NCI-H187 treated with DMSO at 0.1 percent for 48 hours (cell line): ENCODE measurements around the gene MRPL36.

Source experiments
- DNase-seq: peaks from one replicate; lab custom pipeline; 2025; lab: John Stamatoyannopoulos, UW

Gene MRPL36

GRCh38 chr5:1781726-1782384 lies 17.8 kb downstream of the MRPL36 start:
- no peak for DNase-seq

- no peak for DNase-seq
These were observed 18.5 kb downstream of the MRPL36 start for GRCh38 chr5:1781107-1781506.

GRCh38 chr5:1780614-1780930 lies 19.1 kb downstream of the MRPL36 start:
- DNase-seq = no peak

- DNase-seq = no peak
These were observed 19.6 kb downstream of the MRPL36 start for GRCh38 chr5:1779782-1780613.

- DNase-seq = no peak
These were observed 20.5 kb downstream of the MRPL36 start for GRCh38 chr5:1779021-1779680.

GRCh38 chr5:1778138-1779020 lies 21.3 kb downstream of the MRPL36 start:
- DNase-seq = no peak

GRCh38 chr5:1777281-1778137 lies 22.1 kb downstream of the MRPL36 start:
- DNase-seq = no peak

GRCh38 chr5:1776831-1777230 lies 22.8 kb downstream of the MRPL36 start:
- no peak for DNase-seq

GRCh38 chr5:1772634-1773033 lies 27.0 kb downstream of the MRPL36 start:
- DNase-seq = no peak

- DNase-seq = no peak
These were observed 28.2 kb downstream of the MRPL36 start for GRCh38 chr5:1771149-1772065.

- no peak for DNase-seq
These were observed 29.2 kb downstream of the MRPL36 start for GRCh38 chr5:1770443-1770802.

GRCh38 chr5:1769752-1770442 lies 29.7 kb downstream of the MRPL36 start:
- no peak for DNase-seq

GRCh38 chr5:1769017-1769640 lies 30.5 kb downstream of the MRPL36 start:
- no peak for DNase-seq

GRCh38 chr5:1768283-1769000 lies 31.2 kb downstream of the MRPL36 start:
- DNase-seq = no peak

GRCh38 chr5:1767524-1768282 lies 31.9 kb downstream of the MRPL36 start:
- DNase-seq = no peak

- no peak for DNase-seq
These were observed 33.8 kb downstream of the MRPL36 start for GRCh38 chr5:1765880-1766235.

- no peak for DNase-seq
These were observed 34.3 kb downstream of the MRPL36 start for GRCh38 chr5:1765141-1765879.
